Thoracic aorta (tissue), 2 donors: Measurements from ENCODE around the gene DNAH17. TPM values are rescaled to one million over a fixed set of nuclear protein-coding genes. Genes with fewer than 3 reads are reported as not detected.

Experiments
- ATAC-seq: fragments of 150-250 bp; one replicate; pipeline ENCODE4 v1.8.0; 2017; ENCODE audit warnings: low read depth; ENCODE audit not compliant: insufficient number of reproducible peaks, low FRiP score
- DNase-seq: peaks from one replicate; pipeline ENCODE4 v3.0.0-alpha.2; 2020; ENCODE audit warnings: low spot score
- H3K27ac ChIP-seq, 2 donors: fragments of 200-600 bp; sonication (generic); 1 replicate in 1 of 2; 2 replicates in 1 of 2; pipeline ENCODE4 v1.5.1; 2016; ENCODE audit warnings: mild to moderate bottlenecking in 2 of 2, moderate library complexity in 2 of 2
- H3K27me3 ChIP-seq: fragments of 200-600 bp; sonication (generic); replicated peaks from 2 replicates; pipeline ENCODE4 v1.6.0; 2016; ENCODE audit warnings: mild to moderate bottlenecking; ENCODE audit not compliant: insufficient read depth
- H3K36me3 ChIP-seq: fragments of 200-600 bp; sonication (generic); one replicate; pipeline ENCODE4 v1.5.1; 2016
- H3K4me1 ChIP-seq, 2 donors: fragments of 200-600 bp; sonication (generic); 1 replicate in 1 of 2; 2 replicates in 1 of 2; pipeline versions ENCODE4 v1.5.1 to v1.6.0; 2016; ENCODE audit warnings: low read depth in 2 of 2, mild to moderate bottlenecking in 1 of 2; ENCODE audit not compliant: control insufficient read depth in 1 of 2
- H3K4me3 ChIP-seq: fragments of 200-600 bp; sonication (generic); 2 replicates; pipeline ENCODE4 v1.5.1; 2016; ENCODE audit warnings: mild to moderate bottlenecking
- H3K9me3 ChIP-seq: fragments of 200-600 bp; sonication (generic); 2 replicates; pipeline ENCODE4 v1.5.1; 2016
- total RNA-seq, 2 donors: library from RNA; depleted of rRNA; stranded (reverse); fragments of >200 nt; gene quantifications; one replicate each; pipeline versions ENCODE4 v1.1.0 to v1.2.3, GENCODE V29; 2016
- TF ChIP-seq, protein P1 (sequence below): fragments of 200-600 bp; sonication (generic); IDR thresholded peaks from one replicate; pipeline ENCODE4 v1.5.1; 2019; ENCODE audit warnings: antibody characterized with exemption

Gene DNAH17
- total RNA-seq, 2 donors from 2014 or later, result 0.14 TPM

DNA sequence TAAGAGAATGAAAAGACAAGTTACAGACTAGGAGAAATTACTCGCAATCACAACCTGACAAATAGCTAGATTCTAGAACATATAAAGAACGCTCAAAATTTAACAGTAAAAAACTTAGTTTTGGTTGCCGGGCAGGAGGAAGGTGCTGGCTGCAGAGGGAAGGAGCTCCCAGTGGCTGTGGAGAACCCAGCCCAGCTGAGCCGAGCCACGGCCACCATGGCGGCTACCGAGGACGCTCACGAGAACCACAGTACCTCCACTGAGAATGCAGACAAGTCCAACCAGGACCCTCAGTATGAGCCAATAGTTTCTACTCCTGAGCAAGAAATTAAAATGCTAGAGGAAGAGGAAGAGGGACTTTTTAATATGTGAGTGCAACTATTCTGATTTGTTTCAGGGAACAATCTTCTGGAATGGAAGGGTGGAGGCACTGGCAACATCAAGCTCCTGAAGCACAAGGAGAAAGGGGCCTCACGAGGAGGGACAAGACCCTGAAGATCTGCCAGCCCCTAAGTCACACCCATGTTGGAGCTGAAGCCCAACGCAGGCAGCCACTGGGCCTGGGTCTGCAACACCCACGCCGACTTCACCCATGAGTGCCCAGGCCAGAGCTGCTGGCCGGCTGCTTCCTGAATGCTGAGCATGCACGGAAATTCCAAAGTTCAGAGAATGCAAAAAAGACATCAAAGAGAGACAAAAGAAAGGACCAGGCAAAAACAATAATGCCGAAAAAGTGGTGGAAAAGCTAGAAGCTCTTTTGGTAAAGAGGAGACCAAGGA is 55.0 kb downstream of the DNAH17 start:
- ATAC-seq, result no peak
- Histone ChIP-seq H3K36me3 (no peaks in the 10 kb centered on the region), H3K4me3 (no peak overlapping the region), H3K9me3 (no peaks in the 10 kb centered on the region), H3K27ac (no peak overlapping the region), H3K4me1 (no peaks in the 10 kb centered on the region), H3K27me3 (no peaks in the 10 kb centered on the region)
- DNase-seq, result no peak
- TF ChIP-seq, protein P1, sequence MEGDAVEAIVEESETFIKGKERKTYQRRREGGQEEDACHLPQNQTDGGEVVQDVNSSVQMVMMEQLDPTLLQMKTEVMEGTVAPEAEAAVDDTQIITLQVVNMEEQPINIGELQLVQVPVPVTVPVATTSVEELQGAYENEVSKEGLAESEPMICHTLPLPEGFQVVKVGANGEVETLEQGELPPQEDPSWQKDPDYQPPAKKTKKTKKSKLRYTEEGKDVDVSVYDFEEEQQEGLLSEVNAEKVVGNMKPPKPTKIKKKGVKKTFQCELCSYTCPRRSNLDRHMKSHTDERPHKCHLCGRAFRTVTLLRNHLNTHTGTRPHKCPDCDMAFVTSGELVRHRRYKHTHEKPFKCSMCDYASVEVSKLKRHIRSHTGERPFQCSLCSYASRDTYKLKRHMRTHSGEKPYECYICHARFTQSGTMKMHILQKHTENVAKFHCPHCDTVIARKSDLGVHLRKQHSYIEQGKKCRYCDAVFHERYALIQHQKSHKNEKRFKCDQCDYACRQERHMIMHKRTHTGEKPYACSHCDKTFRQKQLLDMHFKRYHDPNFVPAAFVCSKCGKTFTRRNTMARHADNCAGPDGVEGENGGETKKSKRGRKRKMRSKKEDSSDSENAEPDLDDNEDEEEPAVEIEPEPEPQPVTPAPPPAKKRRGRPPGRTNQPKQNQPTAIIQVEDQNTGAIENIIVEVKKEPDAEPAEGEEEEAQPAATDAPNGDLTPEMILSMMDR, result no peak

DNA sequence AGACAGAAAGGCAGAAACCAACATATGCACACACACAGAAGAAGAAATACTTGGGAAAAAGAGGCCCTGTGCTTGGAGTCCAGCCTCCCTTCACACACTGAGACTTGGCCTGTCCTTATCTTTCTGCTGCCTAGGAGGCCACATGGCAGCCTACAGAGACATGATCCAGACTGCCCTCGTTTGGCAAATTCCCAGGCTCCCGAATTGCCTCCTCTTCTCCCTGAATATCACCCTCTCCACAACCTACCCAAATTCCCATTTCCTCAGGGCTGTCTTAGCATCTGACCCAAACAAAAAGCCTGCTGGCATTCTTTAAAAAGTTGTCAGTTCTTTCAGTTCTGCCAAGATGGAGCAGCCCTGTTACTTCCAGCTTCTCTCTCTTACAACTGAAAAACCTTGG is 59.8 kb downstream of the DNAH17 start:
- no peaks in the 10 kb centered on the region for H3K9me3 ChIP-seq
- H3K4me1 ChIP-seq, result no peaks in the 10 kb centered on the region
- TF ChIP-seq, protein P1, result no peak
- no peaks in the 10 kb centered on the region for H3K27me3 ChIP-seq
- no peaks in the 10 kb centered on the region for H3K36me3 ChIP-seq
- no peak overlapping the region for H3K4me3 ChIP-seq
- DNase-seq (no peak), ATAC-seq (no peak)
- H3K27ac ChIP-seq, result no peak overlapping the region

- Histone ChIP-seq H3K4me1 (no peaks in the 10 kb centered on the region), H3K36me3 (no peaks in the 10 kb centered on the region), H3K4me3 (no peak overlapping the region), H3K27me3 (no peaks in the 10 kb centered on the region), H3K9me3 (no peaks in the 10 kb centered on the region), H3K27ac (no peak overlapping the region)
- DNase-seq (no peak), ATAC-seq (no peak)
- TF ChIP-seq, protein P1, result no peak
Measured at GRCh38 chr17:78515480-78515879, 61.7 kb downstream of the DNAH17 start.

DNA sequence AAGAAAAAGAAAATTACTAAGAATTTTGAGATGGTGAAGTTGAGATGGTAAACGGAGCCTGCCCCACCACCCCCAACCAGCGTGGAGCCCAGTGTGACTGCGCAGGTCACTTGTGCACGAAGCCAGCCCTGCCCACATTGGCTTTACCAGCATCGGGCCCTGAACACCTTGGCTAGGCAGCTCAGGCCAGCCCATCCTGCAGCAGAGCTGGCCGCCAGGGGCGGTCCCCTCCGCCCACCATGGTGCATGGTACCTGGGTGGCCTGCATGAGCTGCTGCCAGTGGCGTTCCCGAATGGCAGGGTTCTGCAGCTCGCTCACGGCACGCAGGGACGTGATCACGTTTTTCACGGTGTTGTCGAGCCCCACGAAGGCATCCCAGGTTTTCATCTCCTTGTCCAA is 62.7 kb downstream of the DNAH17 start:
- TF ChIP-seq, protein P1, result no peak

GRCh38 chr17:78512976-78513375 is 64.2 kb downstream of the DNAH17 start:
- H3K4me3 ChIP-seq, result no peak overlapping the region
- H3K36me3 ChIP-seq, result no peaks in the 10 kb centered on the region
- no peak overlapping the region for H3K27ac ChIP-seq
- ATAC-seq (no peak), DNase-seq (no peak)
- H3K9me3 ChIP-seq, result no peaks in the 10 kb centered on the region
- H3K4me1 ChIP-seq, result no peaks in the 10 kb centered on the region
- no peaks in the 10 kb centered on the region for H3K27me3 ChIP-seq
- TF ChIP-seq, protein P1, result no peak

More for the DNA sequence above, 62.7 kb downstream of the DNAH17 start:
- ATAC-seq, result no peak
- no peak overlapping the region for H3K4me3 ChIP-seq
- no peaks in the 10 kb centered on the region for H3K36me3 ChIP-seq
- H3K27ac ChIP-seq, result no peak overlapping the region
- no peaks in the 10 kb centered on the region for H3K9me3 ChIP-seq
- no peak for DNase-seq
- H3K4me1 ChIP-seq, result no peaks in the 10 kb centered on the region
- H3K27me3 ChIP-seq, result no peaks in the 10 kb centered on the region
